ENCODE measurements around the gene TMEM98.
"Not testable (repeated sequence)": the region's sequence is repeated elsewhere in the genome, so short reads cannot be mapped to it uniquely, and the experiment has no call there.

TMEM98 gene

DNA sequence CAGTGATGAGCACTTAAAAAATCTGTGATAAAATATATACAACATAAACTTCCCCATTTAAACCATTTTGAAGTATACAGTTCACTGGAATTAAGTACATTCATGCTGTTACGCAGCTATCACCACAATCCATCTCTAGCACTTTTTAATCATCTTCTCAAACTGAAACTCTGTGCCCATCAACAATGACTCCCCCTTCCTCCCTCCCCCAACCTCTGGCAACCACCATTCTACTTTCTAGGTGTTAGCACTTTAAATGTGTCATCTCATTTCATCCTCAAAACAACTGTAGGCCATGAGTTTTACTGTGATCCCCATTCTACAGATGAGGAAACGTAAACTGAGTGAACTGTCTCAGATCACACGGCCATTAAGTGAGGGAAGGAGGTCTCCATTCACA is 13.8 kb upstream of the TMEM98 start:
- Histone ChIP-seq H3K9me3 (ENCODE audit: control insufficient read depth, low read length) (no peaks in the 10 kb centered on the region), H3K4me3 (ENCODE audit: insufficient read depth, low read depth, low read length) (no peak overlapping the region), H3K4me1 (ENCODE audit: control insufficient read depth, insufficient read depth, low read length) (peaks cover 8% of the 10 kb centered on the region), H3K36me3 (ENCODE audit: control insufficient read depth, insufficient read depth, low read length) (no peaks in the 10 kb centered on the region), H3K27me3 (ENCODE audit: control insufficient read depth, insufficient read depth, low read length, poor library complexity, severe bottlenecking) (no peaks in the 10 kb centered on the region), H3K27ac (ENCODE audit: insufficient read depth, low read depth, low read length, poor library complexity, severe bottlenecking) (no peak overlapping the region)
- WGBS, 2 experiments = 92% methylated on average over 3 of the region's 3 CpGs

DNA sequence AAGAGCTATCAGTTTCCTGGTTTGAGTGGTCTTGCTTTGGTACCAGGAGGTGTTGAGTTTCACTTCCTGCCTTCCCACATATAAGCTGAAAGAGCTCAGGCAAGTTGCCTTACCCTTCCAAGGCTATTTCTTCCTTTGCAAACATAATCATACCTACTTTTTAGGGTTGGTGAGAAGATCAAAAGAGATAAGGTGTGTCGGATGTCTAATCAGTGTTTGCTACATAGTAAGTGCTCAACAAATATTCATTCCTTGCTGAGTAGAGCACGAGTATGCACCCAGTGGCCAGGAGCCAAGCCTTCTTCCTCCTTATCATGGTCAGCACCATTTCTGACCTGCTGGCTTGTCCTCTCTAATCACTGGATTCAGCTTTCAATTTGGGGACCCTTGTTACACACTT is 12.7 kb upstream of the TMEM98 start:
- Histone ChIP-seq H3K36me3 (ENCODE audit: control insufficient read depth, insufficient read depth, low read length) (no peaks in the 10 kb centered on the region), H3K4me3 (ENCODE audit: insufficient read depth, low read depth, low read length) (no peak overlapping the region), H3K27ac (ENCODE audit: insufficient read depth, low read depth, low read length, poor library complexity, severe bottlenecking) (no peak overlapping the region), H3K27me3 (ENCODE audit: control insufficient read depth, insufficient read depth, low read length, poor library complexity, severe bottlenecking) (no peaks in the 10 kb centered on the region), H3K9me3 (ENCODE audit: control insufficient read depth, low read length) (no peaks in the 10 kb centered on the region), H3K4me1 (ENCODE audit: control insufficient read depth, insufficient read depth, low read length) (peaks cover 8% of the 10 kb centered on the region)
- WGBS, 2 experiments = 94 to 95% methylated on average over 2 of the region's 2 CpGs

- H3K27ac ChIP-seq (ENCODE audit: insufficient read depth, low read depth, low read length, poor library complexity, severe bottlenecking) = no peak overlapping the region
- H3K4me3 ChIP-seq (ENCODE audit: insufficient read depth, low read depth, low read length) = no peak overlapping the region
- peaks cover 8% of the 10 kb centered on the region for H3K4me1 ChIP-seq (ENCODE audit: control insufficient read depth, insufficient read depth, low read length)
- no peaks in the 10 kb centered on the region for H3K9me3 ChIP-seq (ENCODE audit: control insufficient read depth, low read length)
- 88 to 90% methylated on average over 3 of the region's 3 CpGs for WGBS, 2 experiments
- no peaks in the 10 kb centered on the region for H3K36me3 ChIP-seq (ENCODE audit: control insufficient read depth, insufficient read depth, low read length)
- no peaks in the 10 kb centered on the region for H3K27me3 ChIP-seq (ENCODE audit: control insufficient read depth, insufficient read depth, low read length, poor library complexity, severe bottlenecking)
Measured at GRCh38 chr17:32916134-32916533, 11.8 kb upstream of the TMEM98 start.

DNA sequence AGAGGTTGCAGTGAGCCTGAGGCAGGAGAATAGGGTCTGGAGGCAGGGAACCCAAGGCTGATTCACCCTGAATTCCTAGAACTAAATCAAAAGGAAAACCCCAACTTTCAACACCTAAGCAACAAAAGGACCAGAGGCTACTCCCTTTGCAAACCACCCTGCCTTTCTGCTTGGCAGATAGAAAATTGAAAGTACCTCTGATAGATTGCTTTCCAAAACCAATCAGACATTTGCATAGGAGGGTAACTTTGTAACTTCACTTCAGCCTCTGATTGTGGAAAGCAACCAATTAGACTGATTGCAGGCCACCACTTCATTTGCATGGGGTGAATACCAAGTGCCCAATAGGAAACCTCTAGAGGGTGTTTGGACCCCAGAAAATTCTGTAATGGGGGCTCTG is 10.9 kb upstream of the TMEM98 start:
- Histone ChIP-seq H3K4me1 (ENCODE audit: control insufficient read depth, insufficient read depth, low read length) (peaks cover 5% of the 10 kb centered on the region), H3K36me3 (ENCODE audit: control insufficient read depth, insufficient read depth, low read length) (no peaks in the 10 kb centered on the region), H3K27me3 (ENCODE audit: control insufficient read depth, insufficient read depth, low read length, poor library complexity, severe bottlenecking) (no peaks in the 10 kb centered on the region), H3K4me3 (ENCODE audit: insufficient read depth, low read depth, low read length) (no peak overlapping the region), H3K27ac (ENCODE audit: insufficient read depth, low read depth, low read length, poor library complexity, severe bottlenecking) (no peak overlapping the region), H3K9me3 (ENCODE audit: control insufficient read depth, low read length) (no peaks in the 10 kb centered on the region)

DNA sequence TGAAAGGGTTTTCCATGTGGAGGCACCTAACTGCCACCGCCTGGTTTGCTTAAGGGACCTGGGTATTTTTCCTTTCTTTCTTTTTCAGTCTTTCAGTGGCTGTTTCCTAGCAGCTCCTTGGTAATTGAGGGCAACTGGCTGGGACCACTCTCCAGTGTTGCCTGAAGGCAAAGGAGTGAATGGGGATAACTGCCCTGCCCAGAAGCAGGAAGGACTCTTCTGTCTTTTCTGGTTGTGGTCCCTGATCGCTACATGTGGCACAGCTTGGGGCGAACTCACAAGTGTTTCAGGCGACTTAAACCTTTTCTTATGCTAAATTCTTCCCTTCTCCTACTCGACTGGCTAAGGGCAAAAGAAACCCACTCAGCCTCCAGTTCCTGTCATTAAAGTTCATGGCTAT is 10.1 kb upstream of the TMEM98 start:
- Histone ChIP-seq H3K9me3 (ENCODE audit: control insufficient read depth, low read length) (no peaks in the 10 kb centered on the region), H3K27ac (ENCODE audit: insufficient read depth, low read depth, low read length, poor library complexity, severe bottlenecking) (no peak overlapping the region), H3K4me1 (ENCODE audit: control insufficient read depth, insufficient read depth, low read length) (peaks cover 5% of the 10 kb centered on the region), H3K4me3 (ENCODE audit: insufficient read depth, low read depth, low read length) (no peak overlapping the region), H3K27me3 (ENCODE audit: control insufficient read depth, insufficient read depth, low read length, poor library complexity, severe bottlenecking) (no peaks in the 10 kb centered on the region), H3K36me3 (ENCODE audit: control insufficient read depth, insufficient read depth, low read length) (no peaks in the 10 kb centered on the region)
- 19 to 24% methylated on average over 5 of the region's 5 CpGs for WGBS, 2 experiments

DNA sequence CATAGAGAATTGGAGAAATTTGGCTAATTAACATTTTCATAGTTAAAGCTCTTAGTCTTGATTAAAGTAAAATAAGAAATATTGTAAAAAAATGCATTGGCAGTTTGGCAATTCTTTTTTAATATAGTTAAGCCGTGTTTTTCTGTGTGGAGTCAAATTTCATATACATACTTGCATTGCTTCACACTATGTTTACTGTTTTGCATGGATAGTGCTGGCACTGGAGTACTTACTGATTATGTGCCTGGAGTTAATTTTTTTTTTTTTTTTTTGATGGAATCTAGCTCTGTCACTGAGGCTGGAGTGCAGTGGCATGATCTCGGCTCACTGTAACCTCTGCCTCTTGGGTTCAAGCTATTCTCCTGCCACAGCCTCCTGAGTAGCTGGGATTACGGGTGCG is 8.1 kb upstream of the TMEM98 start:
- H3K36me3 ChIP-seq (ENCODE audit: control insufficient read depth, insufficient read depth, low read length); H3K4me3 ChIP-seq (ENCODE audit: insufficient read depth, low read depth, low read length); H3K27me3 ChIP-seq (ENCODE audit: control insufficient read depth, insufficient read depth, low read length, poor library complexity, severe bottlenecking); H3K4me1 ChIP-seq (ENCODE audit: control insufficient read depth, insufficient read depth, low read length); H3K27ac ChIP-seq (ENCODE audit: insufficient read depth, low read depth, low read length, poor library complexity, severe bottlenecking); H3K9me3 ChIP-seq (ENCODE audit: control insufficient read depth, low read length): not testable (repeated sequence)
- WGBS, 2 experiments = 91 to 96% methylated on average over 3 to 4 of the region's 4 CpGs

- Histone ChIP-seq H3K27ac (ENCODE audit: insufficient read depth, low read depth, low read length, poor library complexity, severe bottlenecking) (no peak overlapping the region), H3K9me3 (ENCODE audit: control insufficient read depth, low read length) (no peaks in the 10 kb centered on the region), H3K4me3 (ENCODE audit: insufficient read depth, low read depth, low read length) (no peak overlapping the region), H3K27me3 (ENCODE audit: control insufficient read depth, insufficient read depth, low read length, poor library complexity, severe bottlenecking) (no peaks in the 10 kb centered on the region), H3K4me1 (ENCODE audit: control insufficient read depth, insufficient read depth, low read length) (peaks cover 5% of the 10 kb centered on the region), H3K36me3 (ENCODE audit: control insufficient read depth, insufficient read depth, low read length) (no peaks in the 10 kb centered on the region)
- WGBS, 2 experiments = 90 to 94% methylated on average over 8 of the region's 8 CpGs
Measured at GRCh38 chr17:32920293-32920692, 7.7 kb upstream of the TMEM98 start.

DNA sequence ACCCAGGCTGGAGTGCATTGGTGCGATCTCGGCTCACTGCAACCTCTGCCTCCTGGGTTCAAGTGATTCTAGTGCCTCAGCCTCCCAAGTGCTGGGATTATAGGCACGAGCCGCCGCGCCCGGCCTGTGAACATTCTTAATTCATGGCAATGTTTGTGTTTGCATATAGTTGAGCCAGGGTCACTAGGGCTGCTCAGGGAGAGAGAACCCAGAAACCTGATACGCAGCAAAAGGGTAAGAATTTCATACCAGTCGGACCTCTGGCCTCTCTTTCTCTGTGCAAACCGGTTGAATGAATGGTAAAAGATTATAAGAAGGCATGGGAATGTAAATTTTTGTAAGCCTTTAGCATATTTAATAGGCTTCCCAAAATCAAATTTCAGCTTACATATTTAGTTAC is 6.9 kb upstream of the TMEM98 start:
- Histone ChIP-seq H3K36me3 (ENCODE audit: control insufficient read depth, insufficient read depth, low read length) (no peaks in the 10 kb centered on the region), H3K4me3 (ENCODE audit: insufficient read depth, low read depth, low read length) (no peak overlapping the region), H3K4me1 (ENCODE audit: control insufficient read depth, insufficient read depth, low read length) (peaks cover 5% of the 10 kb centered on the region), H3K9me3 (ENCODE audit: control insufficient read depth, low read length) (no peaks in the 10 kb centered on the region), H3K27ac (ENCODE audit: insufficient read depth, low read depth, low read length, poor library complexity, severe bottlenecking) (no peak overlapping the region), H3K27me3 (ENCODE audit: control insufficient read depth, insufficient read depth, low read length, poor library complexity, severe bottlenecking) (no peaks in the 10 kb centered on the region)
- WGBS, 2 experiments = 88 to 91% methylated on average over 10 of the region's 10 CpGs

GRCh38 chr17:32923905-32924304 is 4.0 kb upstream of the TMEM98 start:
- H3K9me3 ChIP-seq (ENCODE audit: control insufficient read depth, low read length); H3K27me3 ChIP-seq (ENCODE audit: control insufficient read depth, insufficient read depth, low read length, poor library complexity, severe bottlenecking); H3K4me1 ChIP-seq (ENCODE audit: control insufficient read depth, insufficient read depth, low read length); H3K27ac ChIP-seq (ENCODE audit: insufficient read depth, low read depth, low read length, poor library complexity, severe bottlenecking); H3K36me3 ChIP-seq (ENCODE audit: control insufficient read depth, insufficient read depth, low read length); H3K4me3 ChIP-seq (ENCODE audit: insufficient read depth, low read depth, low read length): not testable (repeated sequence)
- 87 to 89% methylated on average over 3 of the region's 3 CpGs for WGBS, 2 experiments

DNA sequence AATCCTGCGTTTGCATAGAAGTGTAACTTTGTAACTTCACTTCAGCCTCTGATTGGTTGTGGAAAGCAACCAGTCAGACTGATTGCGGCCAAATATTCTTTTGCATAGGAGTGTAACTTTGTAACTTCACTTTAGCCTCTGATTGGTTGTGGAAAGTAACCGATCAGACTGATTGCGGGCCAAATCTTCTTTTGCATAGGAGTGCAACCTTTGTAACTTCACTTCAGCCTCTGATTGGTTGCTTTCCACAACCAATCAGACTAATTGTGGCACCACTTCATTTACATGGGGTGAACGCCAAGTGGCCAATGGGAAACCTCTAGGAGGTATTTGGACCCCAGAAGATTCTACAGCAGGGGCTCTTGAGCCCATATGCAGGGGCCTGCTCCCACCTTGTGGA is 1.8 kb upstream of the TMEM98 start:
- H3K4me1 ChIP-seq (ENCODE audit: control insufficient read depth, insufficient read depth, low read length) = peaks cover 17% of the 10 kb centered on the region
- H3K36me3 ChIP-seq (ENCODE audit: control insufficient read depth, insufficient read depth, low read length) = peaks cover under 1% of the 10 kb centered on the region
- WGBS, 2 experiments = 92 to 97% methylated on average over 5 of the region's 5 CpGs
- no peaks in the 10 kb centered on the region for H3K27me3 ChIP-seq (ENCODE audit: control insufficient read depth, insufficient read depth, low read length, poor library complexity, severe bottlenecking)
- H3K4me3 ChIP-seq (ENCODE audit: insufficient read depth, low read depth, low read length) = no peak overlapping the region
- no peaks in the 10 kb centered on the region for H3K9me3 ChIP-seq (ENCODE audit: control insufficient read depth, low read length)
- H3K27ac ChIP-seq (ENCODE audit: insufficient read depth, low read depth, low read length, poor library complexity, severe bottlenecking) = no peak overlapping the region

DNA sequence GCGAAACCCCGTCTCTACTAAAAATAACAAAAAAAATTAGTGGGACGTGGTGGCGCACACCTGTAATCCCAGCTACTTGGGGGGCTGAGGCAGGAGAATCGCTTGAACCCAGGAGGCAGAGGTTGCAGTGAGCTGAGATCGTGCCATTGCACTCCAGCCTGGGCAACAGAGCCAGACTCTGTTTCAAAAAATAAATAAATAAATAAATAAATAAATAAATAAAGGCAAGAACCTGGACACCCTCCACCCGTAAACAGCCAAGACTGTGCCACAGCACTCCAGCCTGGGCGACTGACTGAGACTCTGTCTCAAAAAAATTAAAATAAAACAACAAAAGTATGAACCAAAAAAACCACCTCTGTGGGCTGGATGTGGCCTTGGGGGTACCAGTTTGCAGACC is 1.2 kb upstream of the TMEM98 start:
- H3K27me3 ChIP-seq (ENCODE audit: control insufficient read depth, insufficient read depth, low read length, poor library complexity, severe bottlenecking); H3K36me3 ChIP-seq (ENCODE audit: control insufficient read depth, insufficient read depth, low read length); H3K27ac ChIP-seq (ENCODE audit: insufficient read depth, low read depth, low read length, poor library complexity, severe bottlenecking); H3K4me3 ChIP-seq (ENCODE audit: insufficient read depth, low read depth, low read length); H3K9me3 ChIP-seq (ENCODE audit: control insufficient read depth, low read length): not testable (repeated sequence)
- 89 to 95% methylated on average over 7 to 8 of the region's 8 CpGs for WGBS, 2 experiments
- H3K4me1 ChIP-seq (ENCODE audit: control insufficient read depth, insufficient read depth, low read length) = peaks cover 17% of the 10 kb centered on the region

All from ectodermal cell (in vitro differentiated cells).